Endothelial cell of umbilical vein (primary cell): ENCODE measurements around the gene ABCA7.

ENCODE experiments used
- EZH2 ChIP-seq: IDR thresholded peaks from 2 replicates; pipeline ENCODE4 v1.6.1; 2012; ENCODE audit warnings: borderline replicate concordance, low read depth, mild to moderate bottlenecking, moderate library complexity, low read length, inconsistent platforms; ENCODE audit not compliant: severe bottlenecking
- POLR2A ChIP-seq: IDR thresholded peaks from 2 replicates; pipeline ENCODE4 v1.6.1; 2012; ENCODE audit warnings: low read depth, mild to moderate bottlenecking, control low read depth, low read length
- TF ChIP-seq, protein P1 (sequence below), 2 donors: IDR thresholded peaks; 1 replicate in 1 of 2; 2 replicates in 1 of 2; pipeline ENCODE4 v1.5.1; 2011; ENCODE audit warnings: low read length in 2 of 2, mild to moderate bottlenecking in 2 of 2, moderate library complexity in 2 of 2, control low read depth in 1 of 2, inconsistent platforms in 1 of 2, low read depth in 1 of 2; ENCODE audit not compliant: insufficient read depth in 1 of 2; ENCODE audit errors: extremely low read depth in 1 of 2
- TF ChIP-seq, protein P2 (sequence below): IDR thresholded peaks from 2 replicates; pipeline ENCODE4 v1.6.1; 2011; ENCODE audit not compliant: insufficient read depth, insufficient read length

DNA sequence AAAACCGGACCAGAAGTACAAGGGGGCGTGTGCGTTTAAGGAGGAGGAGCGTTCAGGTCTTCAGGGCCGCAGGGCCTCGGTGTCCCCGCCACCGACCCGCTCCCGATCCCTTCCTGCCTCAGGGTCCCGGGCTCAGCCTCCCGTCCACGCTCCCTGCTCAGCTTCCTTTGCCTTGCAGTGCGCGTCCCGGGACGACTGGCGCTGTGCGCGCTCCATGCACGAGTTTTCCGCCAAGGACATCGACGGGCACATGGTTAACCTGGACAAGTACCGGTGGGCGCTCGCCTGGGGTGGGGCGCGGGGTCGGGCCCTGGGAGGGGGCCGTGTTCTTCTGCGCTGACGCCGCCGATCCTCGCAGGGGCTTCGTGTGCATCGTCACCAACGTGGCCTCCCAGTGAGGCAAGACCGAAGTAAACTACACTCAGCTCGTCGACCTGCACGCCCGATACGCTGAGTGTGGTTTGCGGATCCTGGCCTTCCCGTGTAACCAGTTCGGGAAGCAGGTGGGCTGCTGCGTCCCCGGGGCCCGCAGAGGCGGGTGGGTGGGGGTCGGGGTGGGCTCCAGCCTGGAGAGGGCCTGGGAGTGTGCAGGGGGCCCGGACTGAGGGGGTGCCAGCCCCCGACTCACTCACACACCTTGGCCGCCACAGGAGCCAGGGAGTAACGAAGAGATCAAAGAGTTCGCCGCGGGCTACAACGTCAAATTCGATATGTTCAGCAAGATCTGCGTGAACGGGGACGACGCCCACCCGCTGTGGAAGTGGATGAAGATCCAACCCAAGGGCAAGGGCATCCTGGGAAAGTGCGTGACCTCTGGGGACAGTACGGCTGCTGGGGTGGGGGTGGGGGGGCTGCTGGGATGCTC lies 65.3 kb downstream of the ABCA7 start:
- TF ChIP-seq, protein P1, sequence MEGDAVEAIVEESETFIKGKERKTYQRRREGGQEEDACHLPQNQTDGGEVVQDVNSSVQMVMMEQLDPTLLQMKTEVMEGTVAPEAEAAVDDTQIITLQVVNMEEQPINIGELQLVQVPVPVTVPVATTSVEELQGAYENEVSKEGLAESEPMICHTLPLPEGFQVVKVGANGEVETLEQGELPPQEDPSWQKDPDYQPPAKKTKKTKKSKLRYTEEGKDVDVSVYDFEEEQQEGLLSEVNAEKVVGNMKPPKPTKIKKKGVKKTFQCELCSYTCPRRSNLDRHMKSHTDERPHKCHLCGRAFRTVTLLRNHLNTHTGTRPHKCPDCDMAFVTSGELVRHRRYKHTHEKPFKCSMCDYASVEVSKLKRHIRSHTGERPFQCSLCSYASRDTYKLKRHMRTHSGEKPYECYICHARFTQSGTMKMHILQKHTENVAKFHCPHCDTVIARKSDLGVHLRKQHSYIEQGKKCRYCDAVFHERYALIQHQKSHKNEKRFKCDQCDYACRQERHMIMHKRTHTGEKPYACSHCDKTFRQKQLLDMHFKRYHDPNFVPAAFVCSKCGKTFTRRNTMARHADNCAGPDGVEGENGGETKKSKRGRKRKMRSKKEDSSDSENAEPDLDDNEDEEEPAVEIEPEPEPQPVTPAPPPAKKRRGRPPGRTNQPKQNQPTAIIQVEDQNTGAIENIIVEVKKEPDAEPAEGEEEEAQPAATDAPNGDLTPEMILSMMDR (IDR thresholded peaks at IDR 0.05; ENCODE audit: extremely low read depth in 1 of 2, insufficient read depth in 1 of 2, low read depth in 1 of 2, low read length in 2 of 2), result no peak
- TF ChIP-seq POLR2A, result no peak
- TF ChIP-seq, protein P2, sequence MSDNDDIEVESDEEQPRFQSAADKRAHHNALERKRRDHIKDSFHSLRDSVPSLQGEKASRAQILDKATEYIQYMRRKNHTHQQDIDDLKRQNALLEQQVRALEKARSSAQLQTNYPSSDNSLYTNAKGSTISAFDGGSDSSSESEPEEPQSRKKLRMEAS, result no peak
- no peak for TF ChIP-seq EZH2
